Naive thymus-derived CD4-positive, alpha-beta T cell (primary cell): ENCODE data around the gene ERN1. TPM values are rescaled to one million over a fixed set of nuclear protein-coding genes. Genes with fewer than 3 reads are reported as not detected.

Experiments used
- ATAC-seq: fragments of 150-1000 bp; cut with Tn5 transposase; 2 replicates; pipeline ENCODE4 v1.10.0; 2021; ENCODE audit warnings: mild to moderate bottlenecking, moderate library complexity
- CTCF ChIA-PET: fragments of 350-600 bp; sonication (Branson Sonifier 250); formaldehyde crosslinking; loops from one replicate; lab custom pipeline; 2021; ENCODE audit warnings: antibody characterized with exemption; lab: Charles Lee
- POLR2A ChIA-PET: fragments of 350-600 bp; sonication (Branson Sonifier 250); formaldehyde crosslinking; loops from one replicate; lab custom pipeline; 2021; ENCODE audit warnings: antibody characterized with exemption, inconsistent platforms; lab: Charles Lee
- DNase-seq, 9 donors: peaks; one replicate each; pipeline versions ENCODE4 v3.0.0 to v3.0.0-alpha.2; 2020 to 2022; ENCODE audit warnings: mixed read lengths in 1 of 9
- H3K27ac ChIP-seq: one replicate; pipeline ENCODE4 v1.7.0; 2013; ENCODE audit warnings: mild to moderate bottlenecking, low read depth, low read length, moderate library complexity
- H3K27me3 ChIP-seq, 2 donors: one replicate each; pipeline ENCODE4 v1.7.0; 2013; ENCODE audit warnings: low read length in 2 of 2, mild to moderate bottlenecking in 2 of 2, moderate library complexity in 2 of 2; ENCODE audit not compliant: control insufficient read depth in 2 of 2, insufficient read depth in 2 of 2
- H3K36me3 ChIP-seq, 3 experiments: 1 replicate in 2 of 3; 2 replicates in 1 of 3; pipeline ENCODE4 v1.7.0; 2013; ENCODE audit warnings: low read length in 3 of 3, mild to moderate bottlenecking in 3 of 3, moderate library complexity in 1 of 3; ENCODE audit not compliant: insufficient read depth in 3 of 3, control insufficient read depth in 2 of 3
- H3K4me1 ChIP-seq, 2 donors: one replicate each; pipeline ENCODE4 v1.7.0; 2013; ENCODE audit warnings: low read length in 2 of 2, mild to moderate bottlenecking in 2 of 2, moderate library complexity in 1 of 2; ENCODE audit not compliant: control insufficient read depth in 2 of 2, insufficient read depth in 2 of 2
- H3K4me3 ChIP-seq: 2 replicates; pipeline ENCODE4 v1.7.0; 2013; ENCODE audit warnings: mild to moderate bottlenecking, low read length
- H3K9me3 ChIP-seq, 3 experiments: 1 replicate in 2 of 3; 2 replicates in 1 of 3; pipeline ENCODE4 v1.7.0; 2013; ENCODE audit warnings: low read length in 3 of 3; ENCODE audit not compliant: control insufficient read depth in 2 of 3
- H3K27ac Mint-ChIP-seq, 9 donors: one replicate each; pipeline ENCODE4 v1.8.0; 2020 to 2022; ENCODE audit warnings: mixed read lengths in 9 of 9, mild to moderate bottlenecking in 8 of 9, moderate library complexity in 5 of 9, inconsistent platforms in 2 of 9
- H3K27me3 Mint-ChIP-seq, 5 donors: one replicate each; pipeline ENCODE4 v1.8.0; 2021 to 2022; ENCODE audit warnings: mixed read lengths in 5 of 5, mild to moderate bottlenecking in 1 of 5
- H3K36me3 Mint-ChIP-seq, 5 donors: one replicate each; pipeline ENCODE4 v1.8.0; 2020 to 2022; ENCODE audit warnings: mixed read lengths in 5 of 5, mild to moderate bottlenecking in 3 of 5, inconsistent platforms in 1 of 5
- H3K4me1 Mint-ChIP-seq, 7 donors: one replicate each; pipeline ENCODE4 v1.8.0; 2020 to 2022; ENCODE audit warnings: mixed read lengths in 7 of 7, mild to moderate bottlenecking in 3 of 7, inconsistent platforms in 1 of 7
- H3K4me3 Mint-ChIP-seq, 10 donors: one replicate each; pipeline ENCODE4 v1.8.0; 2020 to 2022; ENCODE audit warnings: mild to moderate bottlenecking in 10 of 10, mixed read lengths in 10 of 10, moderate library complexity in 6 of 10, inconsistent platforms in 2 of 10
- H3K9me3 Mint-ChIP-seq, 11 donors: one replicate each; pipeline ENCODE4 v1.8.0; 2020 to 2022; ENCODE audit warnings: mixed read lengths in 11 of 11, mild to moderate bottlenecking in 4 of 11, inconsistent platforms in 1 of 11, moderate library complexity in 1 of 11
- intact Hi-C, 2 donors: fragments of 100-400 bp; cut with micrococcal nuclease; formaldehyde crosslinking; loops; one replicate each; pipeline ENCODE4 v1.15.1; 2023
- polyA plus RNA-seq, 2 donors: library from polyadenylated mRNA; unstranded; fragments of 300-500 nt; fragmentation: Illumina TruSeq; gene quantifications; one replicate each; pipeline ENCODE4 v1.2.3, GENCODE V29; 2021
- total RNA-seq, 6 experiments: library from RNA in 5 of 6; stranded (reverse) in 5 of 6; gene quantifications; 1 replicate in 5 of 6; 2 replicates in 1 of 6; pipeline ENCODE4 v1.2.3 and lab custom pipeline; 2021 to 2026

ERN1 gene
- total and polyA plus RNA-seq, 7 experiments from 2014 or later, result 15.7 to 110 (median 60.3) TPM

- no peak overlapping the region for H3K27ac Mint-ChIP-seq
- Histone ChIP-seq H3K36me3 (peaks cover 0 to 5% (median 0%) of the 10 kb centered on the region in 3 experiments), H3K9me3 (no peaks in the 10 kb centered on the region), H3K4me3 (no peak overlapping the region), H3K4me1 (no peaks in the 10 kb centered on the region), H3K27me3 (no peaks in the 10 kb centered on the region), H3K27ac (no peak overlapping the region)
- no peaks in the 10 kb centered on the region for H3K9me3 Mint-ChIP-seq
- intact Hi-C loops, result no loop called here
- H3K4me1 Mint-ChIP-seq, result no peaks in the 10 kb centered on the region
- H3K36me3 Mint-ChIP-seq, result peaks cover 0 to 15% (median 0%) of the 10 kb centered on the region in 5 donors
- H3K27me3 Mint-ChIP-seq, result no peaks in the 10 kb centered on the region
- POLR2A ChIA-PET, result interaction anchor here (1.2 kb wide), 1 partner anchor 14 kb away, joined by 4 read pairs; no protein-coding TSS in a partner anchor
- ATAC-seq (no peak), DNase-seq (no peak)
- no peak overlapping the region for H3K4me3 Mint-ChIP-seq
- CTCF ChIA-PET, result no interaction called here
These were observed 30.4 kb upstream of the ERN1 start for GRCh38 chr17:64160378-64160777.

- no peaks in the 10 kb centered on the region for H3K27me3 Mint-ChIP-seq
- intact Hi-C loops, result no loop called here
- Histone ChIP-seq H3K4me1 (no peaks in the 10 kb centered on the region), H3K9me3 (no peaks in the 10 kb centered on the region), H3K36me3 (peaks cover 0 to 4% (median 0%) of the 10 kb centered on the region in 3 experiments), H3K27me3 (no peaks in the 10 kb centered on the region), H3K4me3 (no peak overlapping the region), H3K27ac (no peak overlapping the region)
- ATAC-seq, result no peak
- CTCF ChIA-PET, result no interaction called here
- no peak overlapping the region for H3K27ac Mint-ChIP-seq
- H3K4me3 Mint-ChIP-seq, result no peak overlapping the region
- peaks cover 0 to 21% (median 0%) of the 10 kb centered on the region in 5 donors for H3K36me3 Mint-ChIP-seq
- H3K9me3 Mint-ChIP-seq, result no peaks in the 10 kb centered on the region
- POLR2A ChIA-PET, result interaction anchor here (1.0 to 1.2 kb wide), 2 partner anchors 13 kb away, joined by 4 to 5 read pairs; no protein-coding TSS in a partner anchor
- no peak for DNase-seq
- H3K4me1 Mint-ChIP-seq, result peaks cover 0 to 3% (median 0%) of the 10 kb centered on the region in 7 donors
These were observed 29.1 kb upstream of the ERN1 start for GRCh38 chr17:64158831-64159590.

- Histone ChIP-seq H3K4me1 (no peaks in the 10 kb centered on the region), H3K9me3 (no peaks in the 10 kb centered on the region), H3K36me3 (peaks cover 0 to 10% (median 0%) of the 10 kb centered on the region in 3 experiments), H3K27me3 (no peaks in the 10 kb centered on the region), H3K27ac (no peak overlapping the region), H3K4me3 (no peak overlapping the region)
- H3K27ac Mint-ChIP-seq, result no peak overlapping the region
- DNase-seq (no peak), ATAC-seq (no peak)
- no peaks in the 10 kb centered on the region for H3K9me3 Mint-ChIP-seq
- no peak overlapping the region for H3K4me3 Mint-ChIP-seq
- intact Hi-C loops, result no loop called here
- CTCF ChIA-PET, result no interaction called here
- no peaks in the 10 kb centered on the region for H3K27me3 Mint-ChIP-seq
- POLR2A ChIA-PET, result interaction anchor here (1.0 kb wide), 1 partner anchor 12 kb away, joined by 5 read pairs; no protein-coding TSS in a partner anchor
- peaks cover 0 to 18% (median under 1%) of the 10 kb centered on the region in 5 donors for H3K36me3 Mint-ChIP-seq
- peaks cover 0 to 3% (median 0%) of the 10 kb centered on the region in 7 donors for H3K4me1 Mint-ChIP-seq
These were observed 28.5 kb upstream of the ERN1 start for GRCh38 chr17:64158406-64158805.

- intact Hi-C loops, result no loop called here
- Mint-ChIP-seq H3K27me3 (no peaks in the 10 kb centered on the region), H3K4me1 (peaks cover 0 to 3% (median 0%) of the 10 kb centered on the region in 7 donors), H3K27ac (no peak overlapping the region), H3K36me3 (peaks cover 3 to 18% (median 5%) of the 10 kb centered on the region in 5 donors), H3K9me3 (no peaks in the 10 kb centered on the region), H3K4me3 (no peak overlapping the region)
- CTCF ChIA-PET, result no interaction called here
- Histone ChIP-seq H3K9me3 (no peaks in the 10 kb centered on the region), H3K4me3 (no peak overlapping the region), H3K27me3 (no peaks in the 10 kb centered on the region), H3K27ac (no peak overlapping the region), H3K36me3 (peaks cover 0 to 17% (median 0%) of the 10 kb centered on the region in 3 experiments), H3K4me1 (no peaks in the 10 kb centered on the region)
- POLR2A ChIA-PET, result interaction anchor here (1.0 kb wide), 1 partner anchor 11 kb away, joined by 5 read pairs; no protein-coding TSS in a partner anchor
- DNase-seq (no peak), ATAC-seq (no peak)
These were observed 27.8 kb upstream of the ERN1 start for GRCh38 chr17:64157669-64158180.

GRCh38 chr17:64156670-64157069 is 26.7 kb upstream of the ERN1 start:
- POLR2A ChIA-PET, result interaction anchor here (3.6 kb wide), 1 partner anchor 10 kb away, joined by 18 read pairs; no protein-coding TSS in a partner anchor
- H3K36me3 ChIP-seq, result peaks cover 0 to 24% (median 5%) of the 10 kb centered on the region in 3 experiments
- H3K27ac ChIP-seq, result no peak overlapping the region
- no peak for DNase-seq
- intact Hi-C loops, result no loop called here
- H3K27ac Mint-ChIP-seq, result no peak overlapping the region
- no peaks in the 10 kb centered on the region for H3K9me3 Mint-ChIP-seq
- no peaks in the 10 kb centered on the region for H3K27me3 ChIP-seq
- H3K4me1 ChIP-seq, result no peaks in the 10 kb centered on the region
- no peaks in the 10 kb centered on the region for H3K27me3 Mint-ChIP-seq
- H3K4me3 Mint-ChIP-seq, result no peak overlapping the region
- H3K4me1 Mint-ChIP-seq, result peaks cover 0 to 3% (median 0%) of the 10 kb centered on the region in 7 donors
- H3K4me3 ChIP-seq, result no peak overlapping the region
- H3K9me3 ChIP-seq, result no peaks in the 10 kb centered on the region
- no peak for ATAC-seq
- peaks cover 5 to 19% (median 10%) of the 10 kb centered on the region in 5 donors for H3K36me3 Mint-ChIP-seq
- CTCF ChIA-PET, result no interaction called here

GRCh38 chr17:64155751-64156544 is 26.0 kb upstream of the ERN1 start:
- Histone ChIP-seq H3K27me3 (no peaks in the 10 kb centered on the region), H3K4me3 (no peak overlapping the region), H3K9me3 (no peaks in the 10 kb centered on the region), H3K4me1 (no peaks in the 10 kb centered on the region), H3K36me3 (peaks cover 0 to 24% (median 5%) of the 10 kb centered on the region in 3 experiments), H3K27ac (no peak overlapping the region)
- Mint-ChIP-seq H3K9me3 (no peaks in the 10 kb centered on the region), H3K4me3 (no peak overlapping the region), H3K27ac (no peak overlapping the region), H3K36me3 (peaks cover 5 to 22% (median 12%) of the 10 kb centered on the region in 5 donors), H3K4me1 (peaks cover 0 to 3% (median 0%) of the 10 kb centered on the region in 7 donors), H3K27me3 (no peaks in the 10 kb centered on the region)
- intact Hi-C loops, result no loop called here
- DNase-seq (no peak), ATAC-seq (no peak)
- CTCF ChIA-PET, result no interaction called here
- POLR2A ChIA-PET, result interaction anchor here (3.6 kb wide), 1 partner anchor 9 kb away, joined by 18 read pairs; no protein-coding TSS in a partner anchor
